MM.1S (cell line): Measurements from ENCODE around the gene EWSR1.

ENCODE experiments used
- DNase-seq: peaks from one replicate; pipeline ENCODE4 v3.0.0-alpha.2; 2015
- H2AFZ ChIP-seq: fragments of 300-600 bp; sonication (generic); 2 replicates; pipeline ENCODE4 v1.6.0; 2016; ENCODE audit warnings: antibody characterized with exemption, low read length
- H3F3A ChIP-seq: fragments of 300-600 bp; sonication (generic); 2 replicates; pipeline ENCODE4 v1.6.1; 2016; ENCODE audit warnings: mild to moderate bottlenecking, antibody characterized with exemption, low read length, moderate library complexity, mixed read lengths; ENCODE audit not compliant: insufficient read depth
- H3K27ac ChIP-seq: fragments of 300-600 bp; sonication (generic); 2 replicates; pipeline ENCODE4 v1.5.1; 2016; ENCODE audit warnings: mild to moderate bottlenecking, low read length
- H3K27me3 ChIP-seq: fragments of 300-600 bp; sonication (generic); replicated peaks from 2 replicates; pipeline ENCODE4 v1.6.0; 2016; ENCODE audit warnings: low read length; ENCODE audit not compliant: insufficient read depth
- H3K36me3 ChIP-seq: fragments of 300-600 bp; sonication (generic); replicated peaks from 2 replicates; pipeline ENCODE4 v1.6.1; 2016; ENCODE audit warnings: mild to moderate bottlenecking, low read length, mixed read lengths; ENCODE audit not compliant: insufficient read depth
- H3K4me1 ChIP-seq: fragments of 300-600 bp; sonication (generic); 2 replicates; pipeline ENCODE4 v1.6.1; 2016; ENCODE audit warnings: low read length, mixed read lengths
- H3K4me2 ChIP-seq: fragments of 300-600 bp; sonication (generic); 2 replicates; pipeline ENCODE4 v1.6.0; 2016; ENCODE audit warnings: low read depth, low read length
- H3K4me3 ChIP-seq: fragments of 300-600 bp; sonication (generic); 2 replicates; pipeline ENCODE4 v1.5.1; 2016; ENCODE audit warnings: low read length, mixed read lengths
- H3K79me2 ChIP-seq: fragments of 300-600 bp; sonication (generic); 2 replicates; pipeline ENCODE4 v1.6.1; 2016; ENCODE audit warnings: mixed run types, low read length, mixed read lengths
- H3K9ac ChIP-seq: fragments of 300-600 bp; sonication (generic); 2 replicates; pipeline ENCODE4 v1.6.1; 2016; ENCODE audit warnings: low read length, mixed read lengths
- H3K9me2 ChIP-seq: fragments of 300-600 bp; sonication (generic); replicated peaks from 2 replicates; pipeline ENCODE4 v1.6.1; 2016; ENCODE audit warnings: mild to moderate bottlenecking, low read length, mixed read lengths; ENCODE audit not compliant: insufficient read depth
- H3K9me3 ChIP-seq: fragments of 300-600 bp; sonication (generic); replicated peaks from 2 replicates; pipeline ENCODE4 v1.6.1; 2016; ENCODE audit warnings: mild to moderate bottlenecking, low read length, mixed read lengths; ENCODE audit not compliant: insufficient read depth
- H4K20me1 ChIP-seq: fragments of 300-600 bp; sonication (generic); 2 replicates; pipeline ENCODE4 v1.6.1; 2016; ENCODE audit warnings: mild to moderate bottlenecking, low read length, moderate library complexity, mixed read lengths; ENCODE audit not compliant: insufficient read depth
- CTCF ChIP-seq: fragments of 300-600 bp; sonication (generic); IDR thresholded peaks from 2 replicates; pipeline ENCODE4 v1.5.1; 2016; ENCODE audit warnings: antibody characterized with exemption, low read length, mixed read lengths
- EZH2 ChIP-seq: fragments of 300-600 bp; sonication (generic); optimal IDR thresholded peaks from 2 replicates; pipeline ENCODE3; 2017; ENCODE audit warnings: low read depth, mild to moderate bottlenecking, antibody characterized with exemption, low read length, mixed read lengths
- EZH2phosphoT487 ChIP-seq: fragments of 300-600 bp; sonication (generic); IDR thresholded peaks from 2 replicates; pipeline ENCODE4 v1.6.1; 2018; ENCODE audit warnings: antibody characterized with exemption, low read length

The EWSR1 gene

DNA sequence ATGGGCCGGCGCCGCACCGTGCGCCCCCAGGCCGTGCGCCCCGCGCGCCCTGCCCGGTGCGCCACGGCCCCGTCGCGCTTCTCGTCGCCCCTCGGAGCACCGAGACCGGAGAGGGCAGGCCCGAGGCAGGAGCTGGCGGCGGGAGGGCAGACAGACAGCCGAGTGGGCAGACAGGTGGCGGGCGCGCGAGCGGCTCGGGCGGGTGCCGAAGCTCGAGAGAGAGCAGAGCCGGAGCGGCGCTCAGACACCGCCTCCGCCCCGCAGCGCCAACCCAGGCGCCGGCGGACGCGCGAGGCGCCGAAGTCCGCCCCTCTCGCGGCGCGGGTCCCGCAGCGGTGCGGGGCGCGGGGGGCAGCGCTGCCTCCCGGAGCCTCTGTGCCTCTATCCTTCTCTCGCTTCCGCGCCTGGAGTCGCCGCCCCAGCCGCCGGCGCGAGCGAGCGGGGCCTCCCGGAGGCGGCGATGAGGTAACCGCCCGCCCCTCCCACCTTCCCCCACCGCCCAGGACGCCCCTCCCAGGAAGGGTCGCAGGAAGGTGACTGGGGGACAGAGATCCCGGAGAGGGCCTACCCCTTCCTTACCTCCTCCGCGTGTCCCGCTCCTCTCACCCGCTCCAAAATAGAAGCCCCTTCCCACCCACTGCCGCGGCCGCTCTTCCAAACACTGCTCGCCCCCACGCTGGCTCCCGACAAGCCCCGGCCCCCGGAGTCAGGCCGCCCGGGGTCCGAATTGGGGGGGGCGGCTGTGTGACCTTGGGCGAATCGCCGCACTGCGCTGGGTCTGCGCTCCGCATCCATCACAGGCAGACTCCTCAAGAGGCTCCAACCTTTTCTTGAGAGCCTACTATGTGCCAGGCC lies 47.4 kb downstream of the EWSR1 start, which contains the start of gene RASL10A:
Gene RASL10A (minus strand): TSS at position 412 of the 855 bp plus-strand sequence. CDS start 451 bp downstream, outside the sequence.
- Histone ChIP-seq H3K4me3 (no peak within 1 kb of the TSS), H3K4me2 (no peak within 1 kb of the TSS), H3K4me1 (no peaks in the 10 kb centered on the region), H3K9ac (no peak within 1 kb of the TSS), H3K27ac (no peak within 1 kb of the TSS), H4K20me1 (no peaks in the 10 kb centered on the region), H3F3A (no peaks in the 10 kb centered on the region), H3K36me3 (no peaks in the 10 kb centered on the region), H3K27me3 (peaks cover 51% of the 10 kb centered on the region), H3K79me2 (no peaks in the 10 kb centered on the region), H3K9me3 (no peaks in the 10 kb centered on the region), H3K9me2 (no peaks in the 10 kb centered on the region), H2AFZ (no peak within 1 kb of the TSS)
- TF ChIP-seq EZH2 (no peak), EZH2phosphoT487 (no peak), CTCF (no peak)
- DNase-seq = no peak

GRCh38 chr22:29316141-29316828 lies 48.2 kb downstream of the EWSR1 start:
- no peak overlapping the region for H2AFZ ChIP-seq
- no peaks in the 10 kb centered on the region for H3K9me2 ChIP-seq
- H3K9me3 ChIP-seq = no peaks in the 10 kb centered on the region
- H3K4me1 ChIP-seq = no peaks in the 10 kb centered on the region
- H4K20me1 ChIP-seq = no peaks in the 10 kb centered on the region
- no peaks in the 10 kb centered on the region for H3F3A ChIP-seq
- peaks cover 51% of the 10 kb centered on the region for H3K27me3 ChIP-seq
- no peak overlapping the region for H3K27ac ChIP-seq
- H3K79me2 ChIP-seq = no peaks in the 10 kb centered on the region
- TF ChIP-seq CTCF = no peak
- no peak for TF ChIP-seq EZH2phosphoT487
- no peak for TF ChIP-seq EZH2
- no peak overlapping the region for H3K4me2 ChIP-seq
- DNase-seq = no peak
- H3K9ac ChIP-seq = no peak overlapping the region
- H3K4me3 ChIP-seq = no peak overlapping the region
- no peaks in the 10 kb centered on the region for H3K36me3 ChIP-seq

DNA sequence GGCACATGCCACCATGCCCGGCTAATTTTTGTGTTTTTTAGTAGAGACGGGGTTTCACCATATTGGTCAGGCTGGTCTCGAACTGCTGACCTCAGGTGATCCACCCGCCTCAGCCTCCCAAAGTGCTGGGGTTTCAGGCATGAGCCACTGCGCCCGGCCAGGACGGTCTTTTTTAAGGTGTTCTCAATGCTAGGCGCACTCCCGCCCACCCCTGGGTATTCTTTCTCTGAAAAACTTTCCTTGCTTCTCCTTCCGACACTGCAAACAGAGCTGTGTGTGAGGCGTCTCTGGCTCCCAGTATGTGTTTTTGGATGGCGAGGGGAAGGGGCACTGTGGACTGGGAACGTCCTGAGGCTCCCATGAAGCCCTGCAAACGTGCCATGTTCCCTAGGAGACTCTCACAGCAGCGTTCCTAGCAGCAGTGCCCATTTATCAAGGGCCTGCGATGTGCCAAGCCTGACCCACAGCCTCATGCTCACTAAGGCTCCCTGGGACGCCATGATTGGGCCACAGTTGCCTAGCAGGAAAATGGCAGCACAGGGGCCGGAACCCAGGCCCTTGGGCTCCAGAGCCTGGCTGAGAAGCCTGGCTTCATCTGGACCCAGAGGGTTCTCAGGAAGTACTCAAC lies 49.9 kb downstream of the EWSR1 start:
- Histone ChIP-seq H3K9me3 (no peaks in the 10 kb centered on the region), H3K4me1 (no peaks in the 10 kb centered on the region), H3K9me2 (no peaks in the 10 kb centered on the region), H3K4me2 (no peak overlapping the region), H3F3A (no peaks in the 10 kb centered on the region), H3K36me3 (no peaks in the 10 kb centered on the region), H3K9ac (no peak overlapping the region), H3K79me2 (no peaks in the 10 kb centered on the region), H3K27ac (no peak overlapping the region), H2AFZ (no peak overlapping the region), H3K27me3 (peaks cover 34% of the 10 kb centered on the region), H4K20me1 (no peaks in the 10 kb centered on the region), H3K4me3 (no peak overlapping the region)
- no peak for DNase-seq
- TF ChIP-seq CTCF = no peak
- no peak for TF ChIP-seq EZH2
- no peak for TF ChIP-seq EZH2phosphoT487
